22Rv1 (cell line): ENCODE data around the gene CCDC102A.

Source experiments
- H3K27ac ChIP-seq: fragments of 450-650 bp; 2 replicates; pipeline ENCODE4 v1.5.1; 2017
- ZFX ChIP-seq: fragments of 450-650 bp; IDR thresholded peaks from 2 replicates; pipeline ENCODE4 v1.6.1; 2017; ENCODE audit warnings: antibody characterized with exemption, borderline replicate concordance
- TF ChIP-seq, protein P1 (sequence below): fragments of 450-650 bp; IDR thresholded peaks from 2 replicates; pipeline ENCODE4 v1.5.1; 2017; ENCODE audit warnings: mild to moderate bottlenecking

CCDC102A gene

DNA sequence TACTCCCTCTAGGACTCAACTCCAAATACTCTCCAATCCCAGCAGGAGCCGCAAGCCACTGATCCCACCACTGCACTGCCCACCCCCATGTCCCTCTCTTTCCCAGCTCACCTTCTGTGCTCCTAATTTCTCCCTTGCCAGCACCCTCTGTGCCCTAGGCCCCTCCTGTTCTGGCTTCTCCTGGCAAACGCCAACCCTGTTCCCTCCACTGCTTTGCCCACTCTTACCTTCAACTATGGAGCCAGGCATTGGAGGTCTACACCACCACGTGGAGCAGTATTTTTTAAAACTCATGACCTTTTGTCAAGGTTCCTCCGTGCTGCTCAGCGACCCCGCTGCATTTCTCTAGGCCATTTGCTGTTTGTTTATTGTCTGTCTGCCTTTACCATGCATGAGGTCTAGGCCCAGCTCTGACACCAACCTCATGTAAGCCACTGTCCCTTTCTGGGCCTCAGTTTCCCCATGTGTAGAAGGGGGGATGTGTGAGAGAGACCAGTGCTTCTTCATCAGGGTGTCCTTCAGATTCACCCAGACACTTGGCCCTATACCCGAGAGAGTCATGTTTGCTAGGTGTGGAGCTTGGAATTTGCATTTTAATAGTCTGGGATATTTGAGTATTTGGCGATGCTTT is 4.6 kb downstream of the CCDC102A start:
- H3K27ac ChIP-seq, result no peak overlapping the region
- TF ChIP-seq ZFX, result no peak
- TF ChIP-seq, protein P1, sequence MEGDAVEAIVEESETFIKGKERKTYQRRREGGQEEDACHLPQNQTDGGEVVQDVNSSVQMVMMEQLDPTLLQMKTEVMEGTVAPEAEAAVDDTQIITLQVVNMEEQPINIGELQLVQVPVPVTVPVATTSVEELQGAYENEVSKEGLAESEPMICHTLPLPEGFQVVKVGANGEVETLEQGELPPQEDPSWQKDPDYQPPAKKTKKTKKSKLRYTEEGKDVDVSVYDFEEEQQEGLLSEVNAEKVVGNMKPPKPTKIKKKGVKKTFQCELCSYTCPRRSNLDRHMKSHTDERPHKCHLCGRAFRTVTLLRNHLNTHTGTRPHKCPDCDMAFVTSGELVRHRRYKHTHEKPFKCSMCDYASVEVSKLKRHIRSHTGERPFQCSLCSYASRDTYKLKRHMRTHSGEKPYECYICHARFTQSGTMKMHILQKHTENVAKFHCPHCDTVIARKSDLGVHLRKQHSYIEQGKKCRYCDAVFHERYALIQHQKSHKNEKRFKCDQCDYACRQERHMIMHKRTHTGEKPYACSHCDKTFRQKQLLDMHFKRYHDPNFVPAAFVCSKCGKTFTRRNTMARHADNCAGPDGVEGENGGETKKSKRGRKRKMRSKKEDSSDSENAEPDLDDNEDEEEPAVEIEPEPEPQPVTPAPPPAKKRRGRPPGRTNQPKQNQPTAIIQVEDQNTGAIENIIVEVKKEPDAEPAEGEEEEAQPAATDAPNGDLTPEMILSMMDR, result no peak

DNA sequence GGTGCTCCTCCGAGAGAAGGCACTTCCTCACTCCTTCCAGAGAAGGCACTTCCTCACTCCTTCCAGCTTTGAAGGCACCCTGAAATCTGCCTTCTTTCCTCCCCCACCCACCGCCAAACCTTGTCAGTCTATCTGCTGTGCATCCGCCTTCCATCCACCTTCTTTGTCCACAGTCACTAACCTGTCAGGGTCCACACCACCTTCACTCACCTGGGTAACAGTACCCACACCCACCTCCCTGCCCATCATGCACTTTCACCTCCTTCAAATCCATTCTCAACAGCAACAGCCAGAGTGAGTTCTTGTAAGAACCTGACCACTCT is 5.2 kb downstream of the CCDC102A start:
- TF ChIP-seq ZFX, result no peak
- TF ChIP-seq, protein P1, result no peak

DNA sequence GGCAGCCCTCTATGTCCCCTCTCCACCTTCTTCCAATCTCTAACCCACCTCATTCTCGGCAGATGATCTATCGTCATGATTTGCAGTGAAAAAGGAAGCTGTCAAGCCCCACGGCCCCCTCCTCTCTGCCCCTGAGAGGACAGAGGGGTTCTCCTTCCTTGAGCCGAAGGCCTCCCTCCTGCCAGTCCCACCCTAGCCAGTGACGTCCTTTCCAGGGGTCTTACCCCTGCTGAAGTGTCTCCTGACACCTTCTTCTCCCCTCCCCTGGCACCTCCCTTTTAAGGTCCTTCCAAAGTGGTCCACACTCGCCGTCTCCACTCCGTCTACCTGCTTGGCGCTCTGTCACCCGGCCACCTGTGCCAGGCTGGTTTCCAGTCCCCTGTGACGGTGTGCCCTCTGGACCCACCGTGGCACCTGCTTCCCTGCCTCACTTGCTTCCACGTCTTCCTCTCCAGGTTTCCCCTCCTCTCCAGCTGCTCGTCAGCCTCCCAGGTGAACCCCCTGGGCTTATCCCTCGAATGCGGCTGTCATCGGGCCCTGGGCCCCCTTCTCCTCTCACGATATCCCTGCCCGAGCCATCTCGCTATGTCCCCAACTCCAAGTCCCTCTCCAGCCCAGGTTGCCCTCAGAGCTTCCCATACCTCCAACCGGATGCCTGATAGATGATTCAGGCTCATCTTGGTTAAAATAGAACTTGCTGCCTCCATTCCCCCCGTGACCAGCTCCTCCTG is 5.7 kb downstream of the CCDC102A start:
- no peak overlapping the region for H3K27ac ChIP-seq
- TF ChIP-seq, protein P1, result no peak
- TF ChIP-seq ZFX, result no peak

More for the DNA sequence above, 5.2 kb downstream of the CCDC102A start:
- no peak overlapping the region for H3K27ac ChIP-seq

DNA sequence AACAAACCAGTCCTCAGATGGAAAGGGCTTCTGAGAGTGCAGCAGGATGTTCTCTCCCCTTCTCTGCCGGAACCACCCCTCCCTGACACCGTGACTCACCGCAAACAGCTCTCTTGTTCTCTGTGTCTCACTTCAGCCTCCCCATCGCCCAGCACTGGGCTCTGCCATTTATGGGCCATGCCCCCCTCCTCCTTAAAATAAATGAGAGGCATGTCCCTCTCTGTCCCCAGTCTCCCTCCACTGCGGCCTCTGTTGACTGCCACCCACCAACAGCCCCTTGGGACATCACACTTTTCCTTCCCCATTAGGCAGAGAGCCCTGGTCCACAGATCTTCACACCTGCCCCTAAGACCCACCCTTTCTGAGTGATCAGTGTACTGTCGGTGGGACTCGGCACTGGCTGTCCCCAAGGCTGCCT is 6.3 kb downstream of the CCDC102A start:
- H3K27ac ChIP-seq, result no peak overlapping the region
- TF ChIP-seq ZFX, result no peak
- TF ChIP-seq, protein P1, result no peak

DNA sequence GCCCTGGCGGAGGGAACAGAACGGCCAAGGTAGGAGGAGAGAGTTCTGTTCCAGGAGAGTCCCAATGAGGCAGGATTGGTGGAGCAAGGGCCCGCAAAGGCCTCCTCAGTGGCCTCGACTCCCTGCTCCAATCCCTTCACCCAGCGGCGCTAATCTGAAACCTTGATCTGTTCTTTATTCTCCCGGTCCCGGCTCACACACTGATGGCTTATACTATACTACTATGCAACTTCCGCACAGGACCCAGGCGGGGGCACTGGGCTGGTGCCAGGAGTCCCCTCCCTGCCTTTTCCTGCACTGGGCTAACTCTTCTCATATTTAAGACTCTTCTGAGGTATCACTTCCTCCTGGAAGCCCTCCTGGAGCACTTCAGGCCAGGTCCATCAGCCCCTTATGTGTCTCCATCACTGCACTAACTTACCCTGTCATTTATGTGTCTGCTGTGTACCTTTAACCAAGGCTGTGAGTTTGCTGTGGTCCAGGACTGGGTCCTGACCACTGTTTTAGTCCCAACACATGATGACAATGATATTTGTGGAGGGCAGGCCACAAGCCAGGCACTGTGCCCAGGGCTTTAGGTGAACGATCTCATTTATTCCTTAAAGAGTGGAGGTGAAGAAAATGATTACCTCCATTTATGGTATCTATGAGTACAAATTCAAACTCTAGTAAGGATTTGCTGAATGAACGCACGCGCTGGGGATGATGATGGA is 6.8 kb downstream of the CCDC102A start:
- no peak for TF ChIP-seq ZFX
- TF ChIP-seq, protein P1, result no peak
- H3K27ac ChIP-seq, result no peak overlapping the region

DNA sequence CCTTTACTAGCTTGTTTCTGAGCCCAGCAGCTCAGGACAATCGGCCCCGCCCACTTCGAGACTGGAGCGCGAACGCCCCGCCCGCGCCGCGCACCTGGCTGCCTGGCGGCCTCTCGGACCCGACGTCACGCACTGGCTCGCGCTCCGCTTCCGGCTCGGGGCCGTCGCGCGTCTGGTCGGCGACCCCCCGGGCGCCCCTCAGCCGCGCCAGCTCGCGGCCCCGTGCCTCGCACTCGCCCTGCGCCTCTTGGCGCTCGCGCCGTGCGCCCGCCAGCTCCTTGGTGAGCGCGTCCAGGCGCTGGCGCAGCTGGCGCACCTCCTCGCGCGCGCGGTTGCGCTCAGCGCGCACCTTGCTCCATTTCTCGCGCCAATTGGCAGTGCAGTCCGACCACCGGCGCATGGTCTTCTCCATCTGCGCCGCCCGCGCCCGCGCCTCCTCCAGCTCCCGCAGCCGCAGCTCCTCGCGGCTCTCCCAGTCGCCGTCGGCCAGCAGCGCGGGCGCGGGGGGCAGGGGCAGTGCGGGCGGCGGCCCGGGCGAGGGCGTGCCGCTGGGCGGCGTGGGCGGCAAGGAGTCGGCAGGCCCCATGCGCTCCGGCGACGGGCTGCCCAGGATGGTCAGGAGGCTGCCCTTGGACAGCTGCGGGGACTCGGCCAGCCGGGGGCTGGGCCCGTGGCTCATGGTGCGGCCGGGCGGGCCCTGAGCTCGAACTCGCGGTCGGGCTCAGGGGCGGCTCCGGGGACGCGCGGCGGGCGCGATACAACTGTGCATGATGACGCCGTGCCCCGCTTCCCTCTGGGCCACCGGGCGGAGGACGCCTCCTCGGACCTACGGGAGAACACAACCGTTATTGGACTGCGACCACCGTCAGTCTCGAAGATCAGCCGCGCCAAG is 7.6 kb downstream of the CCDC102A start:
- TF ChIP-seq ZFX, result no peak
- TF ChIP-seq, protein P1, result no peak
- no peak overlapping the region for H3K27ac ChIP-seq
